Ureter (tissue), 1 donor: Measurements from ENCODE around the gene PRKN. TPM values are rescaled to one million over a fixed set of nuclear protein-coding genes. Genes with fewer than 3 reads are reported as not detected.

Source experiments
- DNase-seq: peaks from one replicate; pipeline ENCODE4 v3.0.0-alpha.2; 2020; ENCODE audit warnings: low spot score
- total RNA-seq: library from RNA; stranded (reverse); gene quantifications from one replicate; pipeline ENCODE4 v1.2.4, GENCODE V29; 2023
- donor health status: DM: yes; HTN: yes; CAD: no.

The PRKN gene
- total RNA-seq, 1 donor from 2014 or later, result 12.1 TPM

- DNase-seq, result no peak
Measured at GRCh38 chr6:162239330-162239729, 488.2 kb downstream of the PRKN start.

GRCh38 chr6:162238675-162239074 is 488.9 kb downstream of the PRKN start:
- no peak for DNase-seq

GRCh38 chr6:162237331-162237730 is 490.2 kb downstream of the PRKN start:
- DNase-seq, result no peak

GRCh38 chr6:162234631-162235030 is 492.9 kb downstream of the PRKN start:
- DNase-seq, result no peak

- DNase-seq, result no peak
Measured at GRCh38 chr6:162230147-162230752, 497.3 kb downstream of the PRKN start.

GRCh38 chr6:162229093-162229492 is 498.5 kb downstream of the PRKN start:
- no peak for DNase-seq

GRCh38 chr6:162226803-162227202 is 500.8 kb downstream of the PRKN start:
- no peak for DNase-seq

GRCh38 chr6:162222521-162222920 is 505.0 kb downstream of the PRKN start:
- no peak for DNase-seq

GRCh38 chr6:162220876-162221275 is 506.7 kb downstream of the PRKN start:
- no peak for DNase-seq

- DNase-seq, result no peak
Measured at GRCh38 chr6:162219266-162219665, 508.3 kb downstream of the PRKN start.

GRCh38 chr6:162217811-162218493 is 509.6 kb downstream of the PRKN start:
- no peak for DNase-seq

- no peak for DNase-seq
Measured at GRCh38 chr6:162217058-162217457, 510.5 kb downstream of the PRKN start.

- DNase-seq, result no peak
Measured at GRCh38 chr6:162211777-162212176, 515.8 kb downstream of the PRKN start.

GRCh38 chr6:162211022-162211421 is 516.5 kb downstream of the PRKN start:
- DNase-seq, result no peak

- DNase-seq, result no peak
Measured at GRCh38 chr6:162203287-162203686, 524.3 kb downstream of the PRKN start.

GRCh38 chr6:162200945-162201690 is 526.4 kb downstream of the PRKN start:
- DNase-seq, result no peak

GRCh38 chr6:162200041-162200440 is 527.5 kb downstream of the PRKN start:
- no peak for DNase-seq

DNA sequence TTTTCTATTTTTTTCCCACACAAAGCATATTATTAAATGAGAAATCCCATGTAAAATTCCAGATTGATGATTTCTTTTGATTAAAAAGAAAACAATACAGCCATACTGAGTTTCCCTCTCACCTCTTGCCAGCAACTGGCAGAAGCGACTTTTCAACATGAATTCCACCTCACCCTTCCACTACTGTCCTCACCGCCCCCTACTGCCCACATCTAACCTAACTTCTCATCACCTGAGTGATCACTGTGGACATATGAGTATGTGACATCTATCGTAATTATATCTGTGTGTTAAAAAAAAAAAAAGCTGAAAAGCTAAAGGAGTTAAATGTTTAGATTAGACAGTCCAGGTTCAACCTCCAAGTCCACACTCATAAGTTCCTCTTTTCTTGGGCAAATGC is 528.6 kb downstream of the PRKN start:
- no peak for DNase-seq

GRCh38 chr6:162198076-162198475 is 529.5 kb downstream of the PRKN start:
- no peak for DNase-seq

- no peak for DNase-seq
Measured at GRCh38 chr6:162195441-162195840, 532.1 kb downstream of the PRKN start.

- DNase-seq, result no peak
Measured at GRCh38 chr6:162190981-162191380, 536.6 kb downstream of the PRKN start.

- DNase-seq, result no peak
Measured at GRCh38 chr6:162187168-162187935, 540.2 kb downstream of the PRKN start.
